ENCODE data around the gene EPS8L1.
A peak's percentile ranks its signal among the peaks of the same experiment; 100 is the strongest.
"Not testable (repeated sequence)": the region's sequence is repeated elsewhere in the genome, so short reads cannot be mapped to it uniquely, and the experiment has no call there.

EPS8L1 gene

DNA sequence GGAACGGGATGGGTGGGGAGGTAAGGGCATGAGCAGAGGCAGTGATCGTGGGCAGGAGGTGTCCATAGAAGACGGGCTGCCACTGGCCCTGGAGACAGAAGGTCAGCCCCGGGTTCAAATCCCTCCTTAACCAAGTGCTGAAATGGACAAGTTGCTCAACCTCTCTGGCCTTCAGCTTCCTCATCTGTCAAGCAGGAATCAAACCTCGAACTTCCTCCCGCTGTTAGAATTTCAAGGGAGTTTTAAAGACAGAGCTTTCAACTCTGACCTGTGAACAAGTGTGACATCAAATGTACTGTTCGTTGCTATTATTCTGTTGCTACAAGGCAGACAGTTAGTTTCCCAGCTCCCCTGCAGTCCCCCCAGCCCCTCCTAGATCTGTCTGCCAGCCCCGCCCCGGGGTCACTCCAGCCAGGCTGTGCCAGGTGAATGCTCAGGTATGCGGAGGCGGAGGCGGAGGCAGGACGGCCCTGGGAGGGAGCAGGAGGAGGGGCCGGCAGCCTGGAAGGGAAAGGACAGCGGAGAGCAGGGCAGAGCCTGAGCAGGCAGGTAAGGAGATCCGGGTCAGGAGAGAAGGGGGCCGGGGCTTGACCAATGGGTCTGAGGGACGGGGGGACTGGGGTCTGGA lies at the start of gene EPS8L1:
Gene EPS8L1 (plus strand): TSS at position 499 of the 628 bp plus-strand sequence. CDS start 576 bp downstream, outside the sequence.
- TF ChIP-seq Cebpa-rat (IDR thresholded peaks at IDR 0.05), result 0 out of 22 replicates have a peak, but pooled peaks of 1 of the 11 experiments have one; percentile 24
- Histone ChIP-seq H3K9me3 (replicated peaks in 1 of 11) (peaks cover 0 to 12% (median 0%) of the 10 kb centered on the region in 11 experiments; a peak in 5 of 22 replicates), H3K36me3 (no peaks in the 10 kb centered on the region), H3K27ac (peak within 1 kb of the TSS in 1 of 11 experiments; percentile 27; a peak in 1 of 22 replicates), H3K4me1 (peaks cover 15 to 46% (median 31%) of the 10 kb centered on the region in 10 experiments), H3K9ac (peak within 1 kb of the TSS in 2 of 11 experiments; percentile 10 to 11; a peak in 1 of 22 replicates), H3K27me3 (peaks cover 2 to 17% (median 15%) of the 10 kb centered on the region in 11 experiments), H4K20me1 (no peaks in the 10 kb centered on the region), H3K4me2 (peak within 1 kb of the TSS in 10 of 11 experiments; percentile 2 to 81 (median 54); a peak in 14 of 22 replicates), H3K4me3 (no peak within 1 kb of the TSS)

DNA sequence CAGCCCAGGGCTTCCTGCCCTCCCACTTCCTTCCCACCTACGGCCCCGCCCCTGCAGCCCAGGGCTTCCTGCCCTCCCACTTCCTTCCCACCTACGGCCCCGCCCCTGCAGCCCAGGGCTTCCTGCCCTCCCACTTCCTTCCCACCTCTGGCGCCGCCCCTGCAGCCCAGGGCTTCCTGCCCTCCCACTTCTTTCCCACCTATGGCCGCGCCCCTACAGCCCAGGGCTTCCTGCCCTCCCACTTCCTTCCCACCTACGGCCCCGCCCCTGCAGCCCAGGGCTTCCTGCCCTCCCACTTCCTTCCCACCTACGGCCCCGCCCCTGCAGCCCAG lies 48.6 kb upstream of the EPS8L1 start:
- peaks cover 0 to 21% (median 8%) of the 10 kb centered on the region in 11 experiments; a peak in 10 of 22 replicates for H4K20me1 ChIP-seq
- H3K4me3 ChIP-seq, H3K9ac ChIP-seq, H3K4me2 ChIP-seq, H3K27ac ChIP-seq, H3K27me3 ChIP-seq: not testable (repeated sequence)
- H3K9me3 ChIP-seq (replicated peaks in 1 of 11), result peaks cover 30 to 69% (median 62%) of the 10 kb centered on the region in 11 experiments
- H3K4me1 ChIP-seq, result peaks cover 22 to 27% (median 26%) of the 10 kb centered on the region in 10 experiments
- peaks cover 8 to 52% (median 45%) of the 10 kb centered on the region in 11 experiments; a peak in 21 of 22 replicates for H3K36me3 ChIP-seq

DNA sequence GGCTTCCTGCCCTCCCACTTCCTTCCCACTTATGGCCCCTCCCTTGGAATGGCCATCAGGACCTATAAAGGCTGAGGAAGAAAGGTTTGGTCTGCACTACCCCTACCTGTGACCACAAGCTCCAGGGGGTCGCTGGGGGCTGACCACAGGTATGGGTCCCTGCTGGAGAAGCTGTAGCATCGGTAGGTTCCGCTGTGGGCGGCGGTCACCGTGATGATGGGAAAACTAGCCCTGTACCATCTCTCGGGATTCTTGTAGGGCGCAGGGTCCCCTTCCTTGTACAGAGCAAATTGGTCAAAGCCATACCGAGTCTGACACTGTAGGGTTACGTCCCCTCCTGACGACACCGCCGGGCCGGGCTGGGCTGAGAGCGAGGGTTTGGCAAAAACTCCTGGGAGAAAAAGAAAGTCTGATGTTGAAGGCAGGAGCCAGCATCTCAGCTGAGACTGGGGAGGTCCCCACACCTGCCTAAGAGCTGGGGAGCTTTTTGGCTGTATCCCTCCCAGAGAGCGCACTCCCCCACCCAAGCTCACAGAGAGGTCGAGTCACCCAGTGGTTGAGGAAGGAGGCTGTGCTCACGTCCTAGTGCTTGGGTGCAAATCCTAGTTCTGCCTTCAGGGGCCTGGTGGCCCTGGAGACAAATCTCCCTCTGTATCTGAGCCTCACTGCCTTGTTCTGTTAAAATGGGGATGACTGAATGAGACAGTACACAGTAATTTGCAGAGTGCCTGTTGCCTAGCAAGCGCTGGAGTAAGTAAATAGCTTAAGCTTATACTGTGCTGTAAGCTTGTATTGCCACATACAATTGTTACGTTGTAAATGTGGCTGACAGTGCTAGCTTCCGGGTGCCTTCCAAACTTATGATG lies 48.0 kb upstream of the EPS8L1 start:
- Histone ChIP-seq H3K9ac (peak overlapping the region in 4 of 11 experiments; percentile 41 to 63 (median 52); a peak in 6 of 22 replicates), H4K20me1 (peaks cover 0 to 26% (median 8%) of the 10 kb centered on the region in 11 experiments; a peak in 10 of 22 replicates), H3K9me3 (replicated peaks in 1 of 11) (peaks cover 27 to 69% (median 63%) of the 10 kb centered on the region in 11 experiments), H3K4me1 (peaks cover 22 to 27% (median 26%) of the 10 kb centered on the region in 10 experiments), H3K4me2 (peak overlapping the region in 10 of 11 experiments; percentile 56 to 89 (median 78); a peak in 19 of 22 replicates), H3K27me3 (no peaks in the 10 kb centered on the region), H3K4me3 (no peak overlapping the region), H3K27ac (peak overlapping the region in 10 of 11 experiments; percentile 17 to 76 (median 44); a peak in 16 of 22 replicates), H3K36me3 (peaks cover 8 to 52% (median 44%) of the 10 kb centered on the region in 11 experiments)
- TF ChIP-seq Cebpa-rat (IDR thresholded peaks at IDR 0.05), result 0 out of 22 replicates have a peak, but pooled peaks of 1 of the 11 experiments have one; percentile 12

DNA sequence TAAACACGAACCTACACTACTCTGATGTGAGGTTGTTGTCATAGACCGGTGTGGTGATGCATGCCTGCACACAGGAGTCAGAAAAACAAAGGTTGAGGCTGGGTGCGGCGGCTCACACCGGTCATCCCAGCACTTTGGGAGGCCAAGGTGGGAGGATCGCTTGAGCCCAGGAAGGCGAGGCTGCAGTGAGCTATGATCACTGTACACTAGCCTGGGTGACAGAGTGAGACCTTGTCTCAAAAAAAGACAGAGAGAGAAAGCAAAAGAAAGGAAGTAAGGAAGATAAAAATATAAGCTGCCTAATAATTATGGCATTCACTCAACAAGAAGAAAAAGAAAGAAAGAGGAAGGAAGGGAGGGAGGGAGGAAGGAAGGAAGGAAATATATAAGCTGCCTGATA lies 46.9 kb upstream of the EPS8L1 start:
- no peaks in the 10 kb centered on the region for H3K27me3 ChIP-seq
- peaks cover under 1 to 42% (median 37%) of the 10 kb centered on the region in 11 experiments; a peak in 21 of 22 replicates for H3K36me3 ChIP-seq
- peak overlapping the region in 3 of 10 experiments; percentile 29 to 43 (median 31); a peak in 2 of 20 replicates for H3K4me3 ChIP-seq
- H3K4me2 ChIP-seq, result peak overlapping the region; percentile 41 to 89 (median 77); a peak in 21 of 22 replicates
- H3K9me3 ChIP-seq (replicated peaks in 1 of 11), result peaks cover 17 to 66% (median 57%) of the 10 kb centered on the region in 11 experiments
- H4K20me1 ChIP-seq, result peaks cover 0 to 33% (median 14%) of the 10 kb centered on the region in 11 experiments; a peak in 10 of 22 replicates
- H3K9ac ChIP-seq, result peak overlapping the region in 4 of 11 experiments; percentile 51 to 63 (median 58); a peak in 5 of 22 replicates
- TF ChIP-seq Cebpa-rat (IDR thresholded peaks at IDR 0.05), result no peak
- H3K27ac ChIP-seq, result peak overlapping the region in 8 of 11 experiments; percentile 17 to 76 (median 54); a peak in 14 of 22 replicates
- H3K4me1 ChIP-seq, result peaks cover 22 to 27% (median 26%) of the 10 kb centered on the region in 10 experiments

DNA sequence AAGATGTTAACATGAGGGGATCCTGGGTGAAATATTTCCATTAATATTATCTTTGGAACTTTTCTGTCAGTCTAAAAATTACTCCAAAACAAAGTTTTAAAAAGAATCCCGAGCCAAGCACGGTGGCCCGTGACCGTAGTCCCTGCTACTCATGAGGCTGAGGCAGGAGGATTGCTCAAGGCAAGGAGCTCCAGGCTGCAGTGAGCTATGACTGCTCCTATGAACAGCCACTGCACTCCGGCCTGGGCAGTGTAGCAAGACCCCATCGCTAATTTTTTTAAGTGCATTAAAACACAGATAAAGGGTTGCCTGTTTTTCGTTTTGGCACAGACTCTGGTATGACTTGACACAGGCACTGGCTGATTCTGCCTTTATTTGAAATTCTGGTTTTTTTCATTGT lies 44.5 kb upstream of the EPS8L1 start:
- Histone ChIP-seq H4K20me1 (peaks cover 0 to 56% (median 26%) of the 10 kb centered on the region in 11 experiments; a peak in 15 of 22 replicates), H3K4me1 (peaks cover 22 to 27% (median 26%) of the 10 kb centered on the region in 10 experiments), H3K4me2 (no peak overlapping the region), H3K36me3 (peaks cover 0 to 40% (median 22%) of the 10 kb centered on the region in 11 experiments; a peak in 20 of 22 replicates), H3K9me3 (replicated peaks in 1 of 11) (peaks cover 4 to 42% (median 33%) of the 10 kb centered on the region in 11 experiments), H3K9ac (no peak overlapping the region), H3K27ac (no peak overlapping the region), H3K4me3 (no peak overlapping the region), H3K27me3 (no peaks in the 10 kb centered on the region)
- no peak for TF ChIP-seq Cebpa-rat (IDR thresholded peaks at IDR 0.05)

DNA sequence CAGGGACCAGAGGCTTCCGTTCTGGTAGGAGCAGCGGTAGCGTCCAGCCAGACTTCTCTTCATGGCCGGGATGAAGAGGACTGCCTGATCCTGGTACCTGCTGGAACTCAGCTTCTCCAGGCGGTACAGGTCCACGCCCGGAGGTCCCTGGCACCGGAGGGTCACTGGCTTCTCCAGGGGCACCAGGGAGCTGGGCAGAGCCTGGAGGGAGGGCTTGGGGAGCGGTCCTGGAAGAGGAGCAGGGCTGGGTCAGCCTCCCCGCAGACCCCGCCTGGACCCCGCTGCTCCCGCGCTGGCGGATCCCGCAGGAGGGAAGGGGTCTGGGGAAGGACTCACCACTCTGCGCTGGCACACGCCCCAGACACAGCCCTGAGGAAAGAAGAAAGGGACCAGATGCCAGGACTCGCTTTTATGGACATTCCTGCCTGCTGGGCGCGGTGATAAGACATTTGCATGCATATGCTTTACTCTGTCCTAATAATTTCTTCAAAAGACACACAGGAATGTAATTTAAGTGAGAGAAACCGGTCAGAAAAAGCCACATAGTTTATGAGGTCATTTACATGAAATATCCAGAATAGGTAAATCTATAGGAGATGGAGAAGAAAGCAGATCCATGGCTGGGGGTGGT lies 43.4 kb upstream of the EPS8L1 start:
- Histone ChIP-seq H3K27me3 (no peaks in the 10 kb centered on the region), H4K20me1 (peaks cover 6 to 67% (median 37%) of the 10 kb centered on the region in 11 experiments; a peak in 16 of 22 replicates), H3K27ac (0 out of 22 replicates have a peak overlapping the region, but pooled peaks of 1 of the 11 experiments have one; percentile 15), H3K4me3 (no peak overlapping the region), H3K4me1 (peaks cover 22 to 32% (median 26%) of the 10 kb centered on the region in 10 experiments), H3K9me3 (replicated peaks in 1 of 11) (peaks cover 0 to 35% (median 27%) of the 10 kb centered on the region in 11 experiments; a peak in 21 of 22 replicates), H3K9ac (no peak overlapping the region), H3K4me2 (no peak overlapping the region), H3K36me3 (peaks cover 0 to 40% (median 21%) of the 10 kb centered on the region in 11 experiments; a peak in 20 of 22 replicates)
- TF ChIP-seq Cebpa-rat (IDR thresholded peaks at IDR 0.05), result no peak

DNA sequence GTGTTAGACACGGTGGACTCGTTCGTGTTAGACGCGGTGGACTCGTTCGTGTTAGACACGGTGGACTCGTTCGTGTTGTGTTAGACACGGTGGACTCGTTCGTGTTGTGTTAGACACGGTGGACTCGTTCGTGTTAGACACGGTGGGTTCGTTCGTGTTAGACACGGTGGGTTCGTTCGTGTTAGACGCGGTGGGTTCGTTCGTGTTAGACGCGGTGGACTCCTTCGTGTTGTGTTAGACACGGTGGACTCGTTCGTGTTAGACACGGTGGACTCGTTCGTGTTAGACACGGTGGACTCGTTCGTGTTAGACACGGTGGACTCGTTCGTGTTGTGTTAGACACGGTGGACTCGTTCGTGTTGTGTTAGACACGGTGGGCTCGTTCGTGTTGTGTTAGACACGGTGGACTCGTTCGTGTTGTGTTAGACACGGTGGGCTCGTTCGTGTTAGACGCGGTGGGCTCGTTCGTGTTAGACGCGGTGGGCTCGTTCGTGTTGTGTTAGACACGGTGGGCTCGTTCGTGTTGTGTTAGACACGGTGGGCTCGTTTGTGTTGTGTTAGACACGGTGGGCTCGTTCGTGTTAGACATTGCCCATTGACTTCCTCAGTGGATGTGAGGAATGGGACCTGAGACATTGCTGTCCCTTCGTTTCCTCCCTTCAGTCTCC lies 42.6 kb upstream of the EPS8L1 start:
- H3K27me3 ChIP-seq, H3K4me3 ChIP-seq, H3K9ac ChIP-seq, H3K27ac ChIP-seq, H3K4me2 ChIP-seq: not testable (repeated sequence)
- Histone ChIP-seq H3K36me3 (peaks cover 0 to 41% (median 22%) of the 10 kb centered on the region in 11 experiments; a peak in 20 of 22 replicates), H3K4me1 (peaks cover 15 to 29% (median 20%) of the 10 kb centered on the region in 10 experiments), H3K9me3 (replicated peaks in 1 of 11) (peaks cover 0 to 30% (median 27%) of the 10 kb centered on the region in 11 experiments; a peak in 21 of 22 replicates), H4K20me1 (peaks cover 6 to 67% (median 36%) of the 10 kb centered on the region in 11 experiments; a peak in 16 of 22 replicates)

Data from BLaER1 treated with 17β-estradiol and CSF1 and Interleukin-3, amounts not matched to agents 10 nM and 100 nM (cell line).